Ascending aorta (tissue), 2 donors: ENCODE data around the gene PATJ. TPM values are rescaled to one million over a fixed set of nuclear protein-coding genes. Genes with fewer than 3 reads are reported as not detected.
"Not testable (repeated sequence)": the region's sequence is repeated elsewhere in the genome, so short reads cannot be mapped to it uniquely, and the experiment has no call there.

Experiments
- DNase-seq, 2 donors: peaks; one replicate each; pipeline ENCODE4 v3.0.0-alpha.2; 2019; ENCODE audit warnings: low spot score in 2 of 2
- H3K27ac ChIP-seq, 2 donors: fragments of 200-600 bp; sonication (generic); one replicate each; pipeline ENCODE4 v1.5.1; 2016 to 2017; ENCODE audit warnings: mild to moderate bottlenecking in 1 of 2
- H3K27me3 ChIP-seq: fragments of 200-600 bp; sonication (generic); one replicate; pipeline ENCODE4 v1.5.1; 2017
- H3K36me3 ChIP-seq, 2 donors: fragments of 200-600 bp; sonication (generic); one replicate each; pipeline ENCODE4 v1.5.1; 2016
- H3K4me1 ChIP-seq, 2 donors: fragments of 200-600 bp; sonication (generic); one replicate each; pipeline ENCODE4 v1.5.1; 2016 to 2017; ENCODE audit warnings: mild to moderate bottlenecking in 1 of 2
- H3K4me3 ChIP-seq, 2 donors: fragments of 200-600 bp; sonication (generic); one replicate each; pipeline ENCODE4 v1.5.1; 2016 to 2017; ENCODE audit warnings: mild to moderate bottlenecking in 1 of 2
- H3K9me3 ChIP-seq, 2 donors: fragments of 200-600 bp; sonication (generic); one replicate each; pipeline ENCODE4 v1.5.1; 2016
- CTCF ChIP-seq, 3 experiments: fragments of 200-600 bp in 2 of 3; fragments of 450-650 bp in 1 of 3; sonication (generic) in 2 of 3; IDR thresholded peaks; one replicate each; pipeline ENCODE4 v1.5.1; 2016 to 2019; ENCODE audit warnings: antibody characterized with exemption in 3 of 3, mild to moderate bottlenecking in 1 of 3, moderate library complexity in 1 of 3
- intact Hi-C: fragments of 100-400 bp; cut with DNase I; formaldehyde crosslinking; loops from one replicate; pipeline ENCODE4 v1.15.1; 2023
- total RNA-seq: library from RNA; depleted of rRNA; stranded (reverse); fragments of >200 nt; gene quantifications from one replicate; pipeline ENCODE4 v1.1.0, GENCODE V29; 2016

PATJ gene
- total RNA-seq, 1 donor from 2014 or later: 26.7 TPM

- intact Hi-C loops: no loop called here
- H3K27me3 ChIP-seq: no peaks in the 10 kb centered on the region
- no peaks in the 10 kb centered on the region for H3K4me1 ChIP-seq
- DNase-seq: no peak
- H3K4me3 ChIP-seq: no peak overlapping the region
- no peaks in the 10 kb centered on the region for H3K36me3 ChIP-seq
- peaks cover 0 to 8% of the 10 kb centered on the region in 2 donors for H3K9me3 ChIP-seq
- TF ChIP-seq CTCF (IDR thresholded peaks at IDR 0.05): no peak
- no peak overlapping the region for H3K27ac ChIP-seq
Measured at GRCh38 chr1:62212411-62212810, 470.1 kb downstream of the PATJ start.

DNA sequence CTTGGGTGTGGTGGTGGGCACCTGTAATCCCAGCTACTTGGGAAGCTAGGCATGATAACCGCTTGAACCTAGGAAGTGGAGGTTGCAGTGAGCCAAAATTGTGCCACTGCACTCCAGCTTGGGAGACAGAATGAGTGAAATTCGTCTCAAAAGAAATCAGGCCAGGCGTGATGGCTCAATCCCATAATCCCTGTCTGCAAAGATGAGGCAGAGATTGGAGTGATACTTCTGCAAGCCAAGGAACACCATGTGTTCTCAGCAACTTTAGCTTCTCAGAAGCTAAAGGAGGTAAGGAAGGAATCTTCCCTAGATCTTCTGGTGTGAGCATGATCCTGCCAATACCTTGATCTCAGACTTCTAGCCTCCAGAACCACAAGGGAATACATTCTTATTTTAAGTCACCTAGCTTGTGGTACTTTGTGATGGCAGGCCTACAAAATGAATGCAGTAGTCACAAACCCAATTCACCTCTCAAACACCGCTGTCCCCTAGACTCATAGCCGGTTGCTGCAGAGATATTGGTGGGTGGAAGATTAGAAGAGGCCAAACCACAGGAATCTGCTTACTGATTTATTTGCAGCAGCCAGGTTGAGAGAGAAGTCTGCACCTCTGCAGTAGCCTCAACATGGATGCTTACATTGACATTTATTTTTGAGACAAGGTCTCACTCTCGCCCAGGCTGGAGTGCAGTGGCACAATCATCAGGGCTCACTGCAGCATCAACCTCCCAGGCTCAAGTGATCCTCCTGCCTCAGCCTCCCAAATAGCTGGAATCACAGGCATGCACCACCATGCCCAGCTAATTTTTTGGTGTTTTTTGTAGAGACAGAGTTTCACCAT, 471.0 kb downstream of the PATJ start:
- Histone ChIP-seq H3K36me3 (no peaks in the 10 kb centered on the region), H3K27ac (no peak overlapping the region), H3K4me1 (no peaks in the 10 kb centered on the region), H3K4me3 (no peak overlapping the region), H3K27me3 (no peaks in the 10 kb centered on the region), H3K9me3 (peaks cover 0 to 8% of the 10 kb centered on the region in 2 donors)
- intact Hi-C loops: no loop called here
- no peak for DNase-seq
- no peak for TF ChIP-seq CTCF (IDR thresholded peaks at IDR 0.05)

GRCh38 chr1:62218604-62219003, 476.3 kb downstream of the PATJ start:
- Histone ChIP-seq H3K4me3 (no peak overlapping the region), H3K4me1 (no peaks in the 10 kb centered on the region), H3K27ac (no peak overlapping the region), H3K9me3 (no peaks in the 10 kb centered on the region), H3K36me3 (no peaks in the 10 kb centered on the region), H3K27me3 (no peaks in the 10 kb centered on the region)
- DNase-seq: no peak
- intact Hi-C loops: no loop called here
- TF ChIP-seq CTCF (IDR thresholded peaks at IDR 0.05): no peak

GRCh38 chr1:62220456-62220855, 478.2 kb downstream of the PATJ start:
- not testable (repeated sequence) for H3K27me3 ChIP-seq, H3K9me3 ChIP-seq
- DNase-seq: peak in 1 of 2 donors; percentile 31

DNA sequence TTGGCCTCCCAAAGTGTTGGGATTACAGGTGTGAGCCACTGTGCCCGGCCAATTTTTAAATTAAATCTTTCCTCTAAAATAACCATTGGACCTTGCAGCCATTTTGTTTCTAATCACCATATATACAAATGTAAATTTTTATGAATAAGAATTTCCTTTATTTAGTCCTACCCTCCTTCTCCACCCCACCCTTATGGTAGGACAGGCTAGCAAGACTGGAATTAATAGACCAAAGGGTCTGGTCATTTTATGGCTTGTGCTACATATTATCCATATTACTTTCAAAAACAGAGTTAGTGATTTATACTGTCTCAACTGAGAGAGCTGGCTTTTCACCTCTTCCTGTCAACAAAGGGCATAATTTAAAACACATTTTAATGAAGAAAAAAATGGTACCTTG, 478.9 kb downstream of the PATJ start:
- Histone ChIP-seq H3K4me1 (no peaks in the 10 kb centered on the region), H3K27ac (no peak overlapping the region), H3K36me3 (no peaks in the 10 kb centered on the region), H3K9me3 (no peaks in the 10 kb centered on the region), H3K4me3 (no peak overlapping the region), H3K27me3 (no peaks in the 10 kb centered on the region)
- no peak for DNase-seq
- intact Hi-C loops: no loop called here
- TF ChIP-seq CTCF (IDR thresholded peaks at IDR 0.05): no peak

More at GRCh38 chr1:62220456-62220855, 478.2 kb downstream of the PATJ start:
- intact Hi-C loops, H3K4me1 ChIP-seq, H3K4me3 ChIP-seq, H3K27ac ChIP-seq, H3K36me3 ChIP-seq: not testable (repeated sequence)

DNA sequence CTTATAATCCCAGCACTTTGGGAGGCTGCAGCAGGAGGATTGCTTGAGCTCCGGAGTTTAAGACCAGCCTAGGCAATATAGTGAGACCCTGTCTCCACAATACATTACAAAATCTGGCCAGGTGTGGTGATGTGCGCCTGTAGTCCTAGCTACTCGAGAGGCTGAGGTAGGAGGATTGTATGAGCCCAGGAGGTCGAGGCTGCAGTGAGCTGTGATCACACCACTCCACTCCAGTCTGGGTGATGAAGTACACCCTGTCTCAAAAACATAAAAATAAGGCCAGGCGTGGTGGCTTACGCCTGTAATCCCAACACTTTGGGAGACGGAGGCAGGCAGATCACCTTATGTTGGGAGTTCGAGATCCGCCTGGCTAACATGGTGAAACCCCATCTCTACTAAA, 480.0 kb downstream of the PATJ start:
- DNase-seq: peak in 1 of 2 donors; percentile 40
- H3K4me3 ChIP-seq: no peak overlapping the region
- TF ChIP-seq CTCF (IDR thresholded peaks at IDR 0.05): no peak
- H3K4me1 ChIP-seq: no peaks in the 10 kb centered on the region
- H3K9me3 ChIP-seq: no peaks in the 10 kb centered on the region
- intact Hi-C loops: no loop called here
- no peaks in the 10 kb centered on the region for H3K27me3 ChIP-seq
- H3K27ac ChIP-seq: no peak overlapping the region
- H3K36me3 ChIP-seq: no peaks in the 10 kb centered on the region
